Fibroblast of pulmonary artery (primary cell): Measurements from ENCODE around the gene SUGCT.

Source experiments
- DNase-seq: peaks from one replicate; pipeline ENCODE4 v3.0.0-alpha.2; 2010; ENCODE audit warnings: low read depth
- H3K4me3 ChIP-seq: replicated peaks from 2 replicates; pipeline ENCODE4 v1.5.1; 2011; ENCODE audit warnings: low read depth, mild to moderate bottlenecking, control low read depth, low read length, moderate library complexity
- CTCF ChIP-seq: IDR thresholded peaks from 2 replicates; pipeline ENCODE4 v1.5.1; 2011; ENCODE audit warnings: mild to moderate bottlenecking, control low read depth, low read length, inconsistent platforms; ENCODE audit errors: missing control alignments

The SUGCT gene

GRCh38 chr7:40393660-40394059, 258.9 kb downstream of the SUGCT start:
- no peak for DNase-seq
- TF ChIP-seq CTCF, result no peak
- no peak overlapping the region for H3K4me3 ChIP-seq

- TF ChIP-seq CTCF, result no peak
- DNase-seq, result no peak
- no peak overlapping the region for H3K4me3 ChIP-seq
Measured at GRCh38 chr7:40394400-40394799, 259.6 kb downstream of the SUGCT start.

- no peak for DNase-seq
- no peak for TF ChIP-seq CTCF
- no peak overlapping the region for H3K4me3 ChIP-seq
Measured at GRCh38 chr7:40400525-40400924, 265.7 kb downstream of the SUGCT start.

GRCh38 chr7:40401406-40401805, 266.6 kb downstream of the SUGCT start:
- DNase-seq, result peak; percentile 10
- no peak for TF ChIP-seq CTCF
- H3K4me3 ChIP-seq, result no peak overlapping the region

- TF ChIP-seq CTCF, result no peak
- DNase-seq, result no peak
- H3K4me3 ChIP-seq, result no peak overlapping the region
Measured at GRCh38 chr7:40402661-40403060, 267.9 kb downstream of the SUGCT start.

GRCh38 chr7:40403703-40404476, 269.1 kb downstream of the SUGCT start:
- TF ChIP-seq CTCF, result no peak
- H3K4me3 ChIP-seq, result no peak overlapping the region
- no peak for DNase-seq

GRCh38 chr7:40405991-40406390, 271.2 kb downstream of the SUGCT start:
- H3K4me3 ChIP-seq, result no peak overlapping the region
- no peak for TF ChIP-seq CTCF
- no peak for DNase-seq
